NCI-H345 (cell line): ENCODE data around the gene SH3BP4.
"Not testable (repeated sequence)": the region's sequence is repeated elsewhere in the genome, so short reads cannot be mapped to it uniquely, and the experiment has no call there.

ENCODE experiments used
- DNase-seq: peaks from one replicate; lab custom pipeline; 2025; lab: John Stamatoyannopoulos, UW

The SH3BP4 gene

DNA sequence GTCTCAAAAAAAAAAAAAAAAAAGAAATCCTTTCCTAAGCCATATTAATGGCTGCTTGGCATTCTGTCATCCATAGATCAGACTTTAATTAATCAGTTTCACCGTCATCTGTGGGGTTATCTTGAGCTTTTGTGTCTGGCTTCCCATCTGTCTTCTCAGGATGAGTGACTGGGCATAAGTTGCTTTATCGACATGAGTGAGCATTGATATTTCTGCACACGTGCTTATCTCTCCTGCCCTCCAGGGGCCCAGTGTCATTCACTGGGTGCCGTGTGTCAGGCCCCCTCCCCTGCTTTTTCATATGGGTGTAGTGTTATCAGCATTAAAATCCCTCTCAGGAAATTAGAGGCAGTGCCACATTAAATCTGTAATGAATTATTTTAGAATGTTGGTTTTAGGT lies 65.6 kb downstream of the SH3BP4 start:
- DNase-seq: no peak

DNA sequence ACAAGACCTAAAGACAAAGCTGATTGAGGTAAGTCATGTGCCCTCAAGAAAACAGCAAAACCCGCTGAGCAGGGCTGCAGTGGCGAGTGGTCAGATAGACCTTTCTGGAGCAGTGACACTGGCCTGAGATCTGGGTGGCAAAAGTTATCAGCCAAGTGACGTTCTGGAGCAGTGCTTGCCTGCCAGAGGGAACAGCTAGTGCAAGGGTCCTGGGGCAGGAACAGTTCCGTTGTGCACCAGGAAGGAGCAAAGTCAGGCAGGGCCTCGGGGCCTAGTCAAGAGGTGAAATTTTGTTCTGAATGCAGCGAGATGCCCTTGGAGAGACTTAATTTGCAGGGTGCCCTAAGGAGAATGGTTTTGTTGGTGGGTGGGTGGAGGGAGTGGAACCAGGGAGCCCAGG lies 67.0 kb downstream of the SH3BP4 start:
- no peak for DNase-seq

DNA sequence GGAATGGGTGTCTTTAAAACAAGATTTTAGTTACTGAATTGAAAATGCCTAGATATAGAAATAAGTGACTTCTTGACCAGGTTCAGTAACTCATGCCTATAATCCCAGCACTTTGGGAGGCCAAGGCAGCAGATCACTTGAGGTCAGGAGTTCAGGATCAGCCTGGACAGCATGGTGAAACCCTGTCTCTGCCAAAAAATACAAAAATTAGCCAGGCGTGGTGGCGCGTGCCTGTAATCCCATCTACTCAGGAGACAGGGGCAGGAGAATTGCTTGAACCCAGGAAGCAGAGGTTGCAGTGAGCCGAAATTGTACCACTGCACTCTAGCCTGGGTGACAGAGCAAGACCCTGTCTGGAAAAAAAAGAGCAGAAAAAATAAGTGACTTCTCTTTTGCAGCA lies 68.3 kb downstream of the SH3BP4 start:
- not testable (repeated sequence) for DNase-seq

- no peak for DNase-seq
Measured at GRCh38 chr2:235021752-235022151, 69.9 kb downstream of the SH3BP4 start.

DNA sequence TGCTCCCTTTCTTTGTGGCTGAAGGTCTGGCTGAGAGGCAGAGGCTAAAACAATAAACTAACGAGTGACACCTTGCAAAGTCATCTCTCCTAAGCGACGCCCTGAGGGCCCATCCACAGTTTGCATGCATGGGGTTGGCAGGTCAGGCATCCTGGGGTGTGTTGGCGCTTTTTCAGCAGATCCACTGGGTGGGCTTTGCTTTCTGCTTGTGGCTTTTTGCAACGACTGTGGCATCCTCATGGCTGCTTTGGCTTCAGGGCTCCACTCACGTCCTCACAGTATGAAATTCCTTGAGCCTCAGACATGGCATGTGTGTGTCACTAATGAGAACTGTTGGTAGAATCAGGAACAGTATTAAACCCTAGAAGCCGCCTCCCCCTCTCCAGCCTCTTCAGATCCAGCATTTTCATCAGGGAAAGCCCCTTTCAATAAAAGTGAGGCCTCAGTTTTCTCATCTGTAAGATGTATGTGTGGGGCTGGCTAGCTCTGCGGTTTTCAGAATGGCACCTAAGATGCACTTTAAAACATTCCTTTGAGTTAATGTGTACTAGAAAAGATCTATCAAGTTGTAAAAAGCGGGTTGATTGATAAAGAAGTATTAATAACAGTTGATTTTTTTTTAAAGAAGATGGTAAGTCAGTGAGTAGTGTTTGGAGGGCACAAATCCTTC lies 72.5 kb downstream of the SH3BP4 start:
- no peak for DNase-seq

DNA sequence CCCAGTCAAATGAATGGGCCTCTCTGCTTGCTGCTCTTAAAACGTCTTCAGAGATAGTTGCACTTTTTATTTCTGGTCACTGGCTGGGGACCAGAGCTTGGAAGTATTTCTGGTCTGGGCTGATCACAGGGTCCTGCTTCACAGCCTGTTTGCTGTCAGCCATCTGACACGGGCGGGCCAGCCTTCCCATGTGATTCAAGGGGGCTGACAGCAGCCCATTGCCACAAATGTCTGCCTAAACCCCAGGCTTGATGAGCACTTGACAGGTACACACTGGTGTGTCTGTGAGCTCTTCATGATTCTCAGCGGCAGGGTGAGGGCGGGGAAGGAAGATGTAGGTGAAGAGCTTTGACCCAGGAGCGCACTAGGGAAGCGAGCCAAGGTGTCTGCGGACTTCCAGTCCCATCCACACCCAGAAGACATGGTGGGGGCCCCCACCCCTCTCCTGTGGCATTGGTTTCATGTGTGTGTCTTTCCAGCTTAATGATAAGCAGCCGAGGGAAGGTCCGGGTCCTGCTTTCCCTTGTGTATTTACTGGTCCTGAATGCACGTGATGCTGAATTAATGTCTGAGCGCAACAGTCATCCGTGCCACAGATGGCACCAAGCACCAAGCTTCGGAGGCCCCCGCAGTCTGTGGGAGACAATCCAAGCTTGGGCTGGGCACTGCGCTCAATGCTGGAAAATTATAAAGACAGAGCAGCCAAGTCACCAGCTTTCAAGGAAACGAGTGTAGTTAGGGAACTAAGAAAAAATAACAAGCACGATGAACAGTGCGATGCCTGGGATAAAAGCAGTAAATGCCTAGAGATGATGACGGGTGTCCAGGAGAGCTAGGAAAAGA lies 73.3 kb downstream of the SH3BP4 start:
- no peak for DNase-seq

DNA sequence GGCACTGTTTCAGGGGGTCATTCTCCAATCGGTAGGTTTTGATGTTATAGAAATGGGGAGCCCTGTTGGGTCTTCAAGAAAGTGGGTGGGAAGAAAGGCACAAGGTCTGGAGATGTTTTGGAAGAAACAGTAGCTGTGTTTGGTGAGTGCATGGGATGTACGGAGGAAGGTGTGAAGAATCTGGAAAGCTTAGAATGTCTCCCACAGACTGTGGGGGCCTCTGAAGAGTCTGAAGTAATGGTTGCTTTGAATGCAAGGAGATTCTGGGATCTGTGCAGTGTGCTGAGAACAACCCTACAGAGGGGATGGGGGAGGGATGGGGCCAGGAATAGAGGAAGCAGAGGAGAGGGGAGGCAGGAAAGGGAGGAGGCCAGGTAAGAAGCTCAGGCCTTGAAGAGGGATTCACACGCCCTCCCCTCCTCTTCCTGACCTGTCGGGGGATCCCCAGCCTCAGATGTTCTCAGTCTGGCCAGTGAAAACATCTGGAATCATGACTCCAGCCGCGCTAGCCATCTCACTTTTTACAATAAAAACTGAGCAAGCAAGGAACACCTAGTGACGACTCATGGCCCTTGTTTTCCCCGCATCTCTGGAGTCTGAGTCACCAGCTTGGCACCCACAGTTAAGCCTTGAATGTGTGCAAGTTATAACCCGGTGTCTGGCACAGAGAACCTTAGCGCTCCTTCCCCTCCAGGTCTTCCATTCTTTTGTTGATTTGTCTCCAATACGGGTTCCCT lies 74.2 kb downstream of the SH3BP4 start:
- no peak for DNase-seq

DNA sequence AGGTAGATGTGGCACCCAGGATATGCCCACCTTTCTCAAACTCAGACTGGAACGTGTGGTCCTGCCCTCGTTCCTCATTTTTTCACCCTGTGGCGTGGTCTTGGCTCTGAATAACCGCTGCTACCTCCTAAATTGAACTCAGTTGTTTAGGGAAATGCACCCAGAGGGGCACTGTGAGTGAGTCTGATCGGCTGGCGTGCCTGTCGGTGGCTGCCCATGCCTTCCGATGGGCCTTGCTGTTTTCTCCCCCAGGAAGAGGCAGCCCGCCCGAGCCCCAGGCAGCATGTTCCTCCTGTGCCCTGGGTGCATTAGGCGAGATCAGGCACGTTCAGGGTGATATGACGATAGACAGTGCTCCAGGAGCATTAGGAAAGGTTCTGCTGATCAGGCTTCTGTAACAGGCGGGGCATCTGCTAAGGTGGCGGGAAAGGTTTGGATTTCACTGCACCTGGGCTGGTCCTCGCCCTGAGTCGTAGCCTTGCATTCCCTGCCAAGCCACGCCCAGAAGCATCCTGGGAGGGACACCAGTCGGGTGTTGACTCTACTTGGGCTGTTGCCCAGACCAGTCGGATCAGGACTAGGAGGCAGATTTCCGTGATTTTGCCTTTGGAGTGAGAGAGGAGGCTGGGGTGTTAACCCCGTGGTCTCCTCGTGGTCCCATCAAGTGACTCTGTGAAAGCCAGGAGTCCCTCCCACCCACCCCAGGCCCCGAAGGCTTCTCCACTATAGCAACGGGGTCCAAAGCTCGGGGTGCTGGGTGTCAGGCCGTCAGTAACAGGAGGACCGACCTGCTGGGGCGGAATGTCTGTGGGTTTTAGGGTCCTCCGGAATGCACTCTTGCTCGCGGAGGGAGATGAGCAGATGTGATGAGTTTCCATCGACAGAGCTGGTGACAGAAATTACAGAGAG lies 75.1 kb downstream of the SH3BP4 start:
- peak; percentile 95 for DNase-seq

DNA sequence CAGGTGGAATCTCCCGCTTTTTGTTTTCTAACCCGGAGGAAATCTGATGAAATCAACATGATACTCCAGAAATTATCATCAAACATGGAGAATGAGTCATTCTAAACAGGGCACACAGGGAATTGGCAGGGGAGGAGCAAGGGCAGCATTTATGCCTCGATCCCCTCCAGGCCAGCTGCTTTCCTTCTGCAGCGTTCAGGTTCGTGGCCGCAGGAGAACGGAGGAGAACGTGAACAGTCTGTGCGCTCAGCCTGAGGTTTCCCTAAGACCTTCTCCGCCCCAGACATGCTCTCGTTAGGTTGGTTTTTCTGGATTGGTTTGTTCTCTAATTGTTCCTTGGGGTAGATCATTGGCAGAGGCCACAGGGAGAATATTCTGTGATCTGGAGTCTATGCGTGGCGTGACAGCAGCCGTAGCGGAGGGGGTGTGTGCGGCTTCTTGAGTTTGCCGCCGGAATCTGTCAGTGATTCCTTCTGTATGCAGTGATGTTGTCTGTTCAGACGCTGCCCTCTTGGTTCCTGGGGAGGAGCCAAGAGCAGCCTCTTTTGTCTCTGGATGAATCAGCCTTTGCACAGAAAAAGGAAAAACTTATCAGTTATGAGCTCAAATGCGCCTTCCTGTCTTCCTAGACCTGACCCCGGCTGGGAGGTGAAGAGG lies 75.9 kb downstream of the SH3BP4 start:
- no peak for DNase-seq

DNA sequence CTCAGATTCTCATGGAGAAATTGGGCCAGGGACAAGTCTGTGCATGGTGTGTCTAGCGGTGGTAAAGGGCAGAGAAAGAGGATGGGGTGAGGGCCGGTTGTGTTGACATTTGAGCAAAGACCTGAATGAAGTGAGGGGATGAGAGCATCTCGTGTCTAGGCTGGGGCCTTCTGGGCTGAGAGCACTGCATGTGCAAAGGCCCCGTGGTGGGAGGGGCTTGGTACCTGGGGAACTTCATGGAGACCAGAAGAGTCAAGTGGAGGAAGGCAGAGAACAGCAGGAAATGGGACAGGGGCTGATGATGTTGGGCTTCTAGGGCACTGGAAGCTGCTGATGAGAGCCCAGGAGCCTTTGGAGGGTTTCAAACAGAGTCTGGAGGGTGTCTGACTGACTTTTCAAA lies 76.8 kb downstream of the SH3BP4 start:
- DNase-seq: no peak

GRCh38 chr2:235029054-235029453 lies 77.2 kb downstream of the SH3BP4 start:
- no peak for DNase-seq

DNA sequence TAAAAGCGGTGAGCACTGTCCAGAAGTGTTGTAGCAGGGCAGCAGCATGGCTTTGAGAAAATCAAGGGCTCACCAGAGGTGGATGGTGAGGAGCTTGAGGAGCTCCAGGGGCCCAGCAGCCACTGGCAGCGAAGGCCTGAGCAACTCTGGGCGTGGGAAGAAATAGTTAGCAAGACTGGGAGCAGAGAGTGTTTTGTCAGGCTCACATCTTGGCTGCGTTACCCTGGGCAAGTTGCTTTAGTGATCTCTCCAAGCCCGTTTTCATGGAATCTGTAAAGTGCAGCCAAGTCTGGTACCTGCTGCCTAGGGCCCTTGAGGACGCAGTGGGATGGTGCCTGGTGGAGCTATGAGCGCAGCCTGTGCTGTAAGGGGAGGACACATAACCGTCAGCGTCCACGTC lies 78.3 kb downstream of the SH3BP4 start:
- no peak for DNase-seq

DNA sequence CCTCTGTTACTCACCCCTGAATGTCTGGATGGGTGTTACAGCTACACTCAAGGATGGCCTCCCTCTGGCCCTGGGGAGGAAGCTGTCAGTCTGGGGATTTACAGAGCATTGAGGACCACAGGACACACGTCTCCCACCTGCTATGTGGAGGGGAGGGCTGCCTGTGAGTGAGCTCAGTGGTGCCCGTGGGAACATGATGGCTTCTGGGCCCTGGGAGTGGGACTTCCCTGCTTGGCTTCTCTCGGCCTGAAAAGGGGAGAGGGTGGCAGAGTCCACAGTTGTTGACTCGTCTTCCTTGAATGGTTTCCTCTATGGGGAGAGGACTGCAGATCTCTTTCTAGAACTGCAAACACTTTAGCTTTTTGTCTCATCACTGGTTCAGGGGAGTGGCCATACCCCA lies 79.1 kb downstream of the SH3BP4 start:
- no peak for DNase-seq

GRCh38 chr2:235031686-235032373 lies 80.0 kb downstream of the SH3BP4 start:
- DNase-seq: no peak

- DNase-seq: no peak
Measured at GRCh38 chr2:235032466-235032865, 80.6 kb downstream of the SH3BP4 start.

DNA sequence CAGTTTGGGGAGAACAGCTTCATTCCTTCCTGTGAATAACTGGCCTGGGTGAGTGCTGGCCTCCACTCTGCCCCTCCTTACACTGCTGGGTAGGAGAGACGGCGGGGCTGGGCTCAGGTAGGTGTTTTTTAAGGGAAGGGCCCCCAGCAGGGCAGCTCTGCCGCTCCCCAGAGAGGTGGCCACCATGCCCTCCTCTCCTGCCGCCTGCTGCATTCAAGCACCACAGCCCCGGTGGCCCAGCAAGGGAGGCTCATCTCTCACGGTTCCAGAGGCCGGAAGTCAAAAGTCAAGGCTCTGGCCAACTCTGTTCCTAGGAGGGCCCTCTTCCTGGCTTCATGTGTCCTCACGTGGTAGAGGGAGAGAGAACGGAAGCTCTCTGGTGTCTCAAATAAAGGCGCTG lies 81.1 kb downstream of the SH3BP4 start:
- DNase-seq: no peak

DNA sequence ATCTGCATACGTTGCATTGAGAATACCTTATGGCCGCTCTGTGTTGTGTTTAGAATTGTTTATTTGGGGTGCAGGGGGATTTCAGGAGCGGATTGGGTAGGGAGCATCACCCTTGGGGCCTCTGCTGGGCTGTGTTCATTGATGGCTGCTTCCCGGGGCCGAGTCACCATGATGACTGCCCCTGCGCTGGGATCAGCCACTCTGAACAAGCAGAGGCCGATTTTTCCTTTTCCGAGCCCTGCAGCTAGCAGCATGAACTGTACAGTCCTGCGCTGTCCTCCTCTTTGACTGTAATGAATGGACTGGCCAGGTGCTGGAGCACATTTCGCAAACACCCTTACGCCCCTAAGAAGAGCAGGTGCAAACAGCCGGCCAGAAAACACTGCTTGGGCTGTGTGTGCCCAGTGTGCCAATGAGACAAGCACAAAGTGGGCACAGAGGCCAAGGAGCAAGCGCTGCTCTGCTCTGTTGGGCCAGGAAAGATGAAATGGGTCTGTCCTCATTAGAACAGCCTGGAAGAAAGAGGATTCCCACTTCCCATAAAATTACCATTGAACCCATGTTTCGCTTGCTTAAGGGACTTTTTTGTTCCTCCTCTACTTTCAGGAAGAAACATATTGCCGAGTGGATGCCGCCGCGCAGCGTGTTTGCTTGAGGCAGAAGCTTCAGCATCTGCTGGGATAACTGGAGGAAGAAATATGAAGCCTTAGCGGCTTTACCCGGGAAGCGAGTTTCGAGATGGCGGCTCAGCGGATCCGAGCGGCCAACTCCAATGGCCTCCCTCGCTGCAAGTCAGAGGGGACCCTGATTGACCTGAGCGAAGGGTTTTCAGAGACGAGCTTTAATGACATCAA lies 82.7 kb downstream of the SH3BP4 start:
- no peak for DNase-seq

DNA sequence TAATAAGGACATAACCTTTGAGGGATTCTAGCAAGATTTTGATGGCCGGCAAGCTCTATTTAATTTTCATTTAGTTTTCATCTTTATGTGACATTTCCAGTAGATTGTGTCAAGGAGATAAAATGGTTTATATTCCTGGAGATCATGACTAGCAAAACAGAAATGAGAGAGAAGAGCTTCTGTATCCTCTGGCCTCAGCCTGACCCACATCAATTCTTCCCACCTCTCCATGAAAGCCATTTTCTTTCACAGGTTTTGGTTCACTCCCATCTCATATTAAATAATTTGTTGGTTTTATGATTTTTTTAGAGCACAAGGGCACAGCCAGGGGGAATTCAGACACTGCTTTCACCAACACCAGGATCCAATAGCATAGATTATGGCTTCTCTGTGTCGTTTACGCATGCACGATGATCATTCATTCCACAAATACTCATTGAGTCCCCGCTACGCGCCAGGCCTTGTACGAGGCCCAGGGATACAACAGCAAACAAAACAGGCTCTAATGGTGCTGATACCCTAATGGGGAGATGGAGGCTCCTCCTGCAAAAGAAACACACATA lies 85.9 kb downstream of the SH3BP4 start:
- no peak for DNase-seq

DNA sequence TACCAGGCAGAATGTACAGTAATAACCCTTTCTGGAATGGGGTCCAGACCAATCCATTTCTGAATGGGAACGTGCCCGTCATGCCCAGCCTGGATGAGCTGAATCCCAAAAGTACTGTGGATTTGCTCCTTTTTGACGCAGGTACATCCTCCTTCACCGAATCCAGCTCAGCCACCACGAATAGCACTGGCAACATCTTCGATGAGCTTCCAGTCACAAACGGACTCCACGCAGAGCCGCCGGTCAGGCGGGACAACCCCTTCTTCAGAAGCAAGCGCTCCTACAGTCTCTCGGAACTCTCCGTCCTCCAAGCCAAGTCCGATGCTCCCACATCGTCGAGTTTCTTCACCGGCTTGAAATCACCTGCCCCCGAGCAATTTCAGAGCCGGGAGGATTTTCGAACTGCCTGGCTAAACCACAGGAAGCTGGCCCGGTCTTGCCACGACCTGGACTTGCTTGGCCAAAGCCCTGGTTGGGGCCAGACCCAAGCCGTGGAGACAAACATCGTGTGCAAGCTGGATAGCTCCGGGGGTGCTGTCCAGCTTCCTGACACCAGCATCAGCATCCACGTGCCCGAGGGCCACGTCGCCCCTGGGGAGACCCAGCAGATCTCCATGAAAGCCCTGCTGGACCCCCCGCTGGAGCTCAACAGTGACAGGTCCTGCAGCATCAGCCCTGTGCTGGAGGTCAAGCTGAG lies 89.6 kb downstream of the SH3BP4 start:
- DNase-seq: no peak
